ENCODE measurements around the gene NEAT1. TPM values are rescaled to one million over a fixed set of nuclear protein-coding genes. Genes with fewer than 3 reads are reported as not detected.

Gene NEAT1
- total RNA-seq, 1 experiment from 2014 or later = 564 TPM

GRCh38 chr11:65416841-65417701, 5.5 kb upstream of the NEAT1 start:
- Histone ChIP-seq H3K79me2 (ENCODE audit: insufficient read depth, low read length) (peaks cover 5% of the 10 kb centered on the region), H3K9me3 (ENCODE audit: control insufficient read depth in 1 of 2, insufficient read depth in 1 of 2, low read depth in 1 of 2, low read length in 2 of 2) (no peaks in the 10 kb centered on the region), H3K27me3 (ENCODE audit: insufficient read depth, low read length) (no peaks in the 10 kb centered on the region), H3K27ac (ENCODE audit: low read depth, low read length) (peak overlapping the region; percentile 100), H2AFZ (ENCODE audit: low read depth, low read length, poor library complexity, severe bottlenecking) (no peak overlapping the region), H4K20me1 (ENCODE audit: insufficient read depth) (no peaks in the 10 kb centered on the region), H3K36me3 (ENCODE audit: control insufficient read depth in 1 of 2, insufficient read depth in 2 of 2, low read length in 2 of 2) (no peaks in the 10 kb centered on the region), H3K4me2 (ENCODE audit: low read length) (peak overlapping the region; percentile 96), H3K4me1 (ENCODE audit: control insufficient read depth in 1 of 2, insufficient read depth in 2 of 2, low read length in 2 of 2) (peaks cover 52 to 66% of the 10 kb centered on the region in 2 experiments), H3K9me2 (ENCODE audit: insufficient read depth) (no peaks in the 10 kb centered on the region), H3K9ac (ENCODE audit: low read length) (peak overlapping the region; percentile 95), H3K4me3 (replicated peaks in 1 of 2; ENCODE audit: low read depth in 1 of 2, low read length in 2 of 2) (no peak overlapping the region)
- no peak for TF ChIP-seq ELF1 (IDR thresholded peaks at IDR 0.05; ENCODE audit: borderline replicate concordance, low read depth)
- no peak for TF ChIP-seq CTCF (IDR thresholded peaks at IDR 0.05 in 2 of 3, conservative IDR thresholded peaks at IDR 0.05 in 1 of 3; ENCODE audit: borderline replicate concordance in 1 of 3, insufficient read depth in 1 of 3, low read depth in 2 of 3, low read length in 2 of 3)
- TF ChIP-seq EZH2phosphoT487 (IDR thresholded peaks at IDR 0.05; ENCODE audit: borderline replicate concordance) = no peak
- TF ChIP-seq, protein P1, sequence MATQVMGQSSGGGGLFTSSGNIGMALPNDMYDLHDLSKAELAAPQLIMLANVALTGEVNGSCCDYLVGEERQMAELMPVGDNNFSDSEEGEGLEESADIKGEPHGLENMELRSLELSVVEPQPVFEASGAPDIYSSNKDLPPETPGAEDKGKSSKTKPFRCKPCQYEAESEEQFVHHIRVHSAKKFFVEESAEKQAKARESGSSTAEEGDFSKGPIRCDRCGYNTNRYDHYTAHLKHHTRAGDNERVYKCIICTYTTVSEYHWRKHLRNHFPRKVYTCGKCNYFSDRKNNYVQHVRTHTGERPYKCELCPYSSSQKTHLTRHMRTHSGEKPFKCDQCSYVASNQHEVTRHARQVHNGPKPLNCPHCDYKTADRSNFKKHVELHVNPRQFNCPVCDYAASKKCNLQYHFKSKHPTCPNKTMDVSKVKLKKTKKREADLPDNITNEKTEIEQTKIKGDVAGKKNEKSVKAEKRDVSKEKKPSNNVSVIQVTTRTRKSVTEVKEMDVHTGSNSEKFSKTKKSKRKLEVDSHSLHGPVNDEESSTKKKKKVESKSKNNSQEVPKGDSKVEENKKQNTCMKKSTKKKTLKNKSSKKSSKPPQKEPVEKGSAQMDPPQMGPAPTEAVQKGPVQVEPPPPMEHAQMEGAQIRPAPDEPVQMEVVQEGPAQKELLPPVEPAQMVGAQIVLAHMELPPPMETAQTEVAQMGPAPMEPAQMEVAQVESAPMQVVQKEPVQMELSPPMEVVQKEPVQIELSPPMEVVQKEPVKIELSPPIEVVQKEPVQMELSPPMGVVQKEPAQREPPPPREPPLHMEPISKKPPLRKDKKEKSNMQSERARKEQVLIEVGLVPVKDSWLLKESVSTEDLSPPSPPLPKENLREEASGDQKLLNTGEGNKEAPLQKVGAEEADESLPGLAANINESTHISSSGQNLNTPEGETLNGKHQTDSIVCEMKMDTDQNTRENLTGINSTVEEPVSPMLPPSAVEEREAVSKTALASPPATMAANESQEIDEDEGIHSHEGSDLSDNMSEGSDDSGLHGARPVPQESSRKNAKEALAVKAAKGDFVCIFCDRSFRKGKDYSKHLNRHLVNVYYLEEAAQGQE (IDR thresholded peaks at IDR 0.05; ENCODE audit: low read depth) = no peak
- intact Hi-C loops (cut with micrococcal nuclease) = loop anchor here (1.0 kb wide), 3 partner anchors 16 to 93 kb away; no protein-coding TSS in a partner anchor
- ChIA-PET CTCF (interaction anchor here (0.6 to 3.9 kb wide), 13 partner anchors 14 to 124 kb away, joined by 3 to 37 read pairs (median 3); no protein-coding TSS in a partner anchor), RAD21 (ENCODE audit: low non-redundant PET in 1 of 2, low total read pairs in 2 of 2, uncharacterized antibody in 2 of 2, unreplicated experiment in 2 of 2) (interaction anchor here (0.5 to 2.4 kb wide), 7 partner anchors 8 to 94 kb away, joined by 3 to 14 read pairs (median 3); no protein-coding TSS in a partner anchor), POLR2A (interaction anchor here (0.5 to 15.5 kb wide), 11 partner anchors 10 to 430 kb away, joined by 3 to 910 read pairs (median 4); partner anchors contain the start of genes MALAT1 and SLC25A45)
- no TSS peak for BruUV-seq (replicated peaks)
- ATAC-seq (no peak), DNase-seq (ENCODE audit: low read depth, low spot score) (no peak)
